ENCODE measurements around the gene TMEM213.

Gene TMEM213

GRCh38 chr7:138867744-138868143 is 70.0 kb downstream of the TMEM213 start:
- H3K4me1 ChIP-seq (ENCODE audit: low read length): no peaks in the 10 kb centered on the region
- H3K27me3 ChIP-seq (replicated peaks; ENCODE audit: insufficient read depth, low read length): no peaks in the 10 kb centered on the region
- no peaks in the 10 kb centered on the region for H3K79me2 ChIP-seq (ENCODE audit: low read length)
- no peak overlapping the region for H2AFZ ChIP-seq (ENCODE audit: low read length)
- no peaks in the 10 kb centered on the region for H3K9me2 ChIP-seq (replicated peaks; ENCODE audit: insufficient read depth, low read length)
- H3K36me3 ChIP-seq (replicated peaks; ENCODE audit: insufficient read depth, low read length): no peaks in the 10 kb centered on the region
- no peaks in the 10 kb centered on the region for H4K20me1 ChIP-seq (ENCODE audit: insufficient read depth, low read length)
- no peak overlapping the region for H3K4me3 ChIP-seq (ENCODE audit: low read length)
- H3K27ac ChIP-seq (ENCODE audit: low read length): no peak overlapping the region
- H3F3A ChIP-seq (ENCODE audit: insufficient read depth, low read length): no peaks in the 10 kb centered on the region
- no peak for DNase-seq
- H3K9ac ChIP-seq (ENCODE audit: low read length): no peak overlapping the region
- H3K9me3 ChIP-seq (replicated peaks; ENCODE audit: insufficient read depth, low read length): no peaks in the 10 kb centered on the region
- H3K4me2 ChIP-seq (ENCODE audit: low read depth, low read length): no peak overlapping the region
- TF ChIP-seq EZH2 (optimal IDR thresholded peaks at IDR 0.05; ENCODE audit: low read depth, low read length) (no peak), EZH2phosphoT487 (IDR thresholded peaks at IDR 0.05; ENCODE audit: low read length) (no peak)

- DNase-seq: no peak
- Histone ChIP-seq H3K4me3 (ENCODE audit: low read length) (no peak overlapping the region), H3K4me1 (ENCODE audit: low read length) (no peaks in the 10 kb centered on the region), H2AFZ (ENCODE audit: low read length) (no peak overlapping the region), H3K27me3 (replicated peaks; ENCODE audit: insufficient read depth, low read length) (no peaks in the 10 kb centered on the region), H3K9me3 (replicated peaks; ENCODE audit: insufficient read depth, low read length) (no peaks in the 10 kb centered on the region), H4K20me1 (ENCODE audit: insufficient read depth, low read length) (no peaks in the 10 kb centered on the region), H3K9ac (ENCODE audit: low read length) (no peak overlapping the region), H3K27ac (ENCODE audit: low read length) (no peak overlapping the region), H3K36me3 (replicated peaks; ENCODE audit: insufficient read depth, low read length) (no peaks in the 10 kb centered on the region), H3K79me2 (ENCODE audit: low read length) (no peaks in the 10 kb centered on the region), H3K9me2 (replicated peaks; ENCODE audit: insufficient read depth, low read length) (no peaks in the 10 kb centered on the region), H3K4me2 (ENCODE audit: low read depth, low read length) (no peak overlapping the region), H3F3A (ENCODE audit: insufficient read depth, low read length) (no peaks in the 10 kb centered on the region)
- TF ChIP-seq EZH2 (optimal IDR thresholded peaks at IDR 0.05; ENCODE audit: low read depth, low read length) (no peak), CTCF (IDR thresholded peaks at IDR 0.05; ENCODE audit: low read length) (no peak)
Observed at GRCh38 chr7:138868711-138869110, 70.9 kb downstream of the TMEM213 start.

- Histone ChIP-seq H3K9me3 (replicated peaks; ENCODE audit: insufficient read depth, low read length) (no peaks in the 10 kb centered on the region), H3K4me2 (ENCODE audit: low read depth, low read length) (no peak overlapping the region), H4K20me1 (ENCODE audit: insufficient read depth, low read length) (no peaks in the 10 kb centered on the region), H3K9me2 (replicated peaks; ENCODE audit: insufficient read depth, low read length) (no peaks in the 10 kb centered on the region), H3K9ac (ENCODE audit: low read length) (no peak overlapping the region), H3K4me3 (ENCODE audit: low read length) (no peak overlapping the region), H3F3A (ENCODE audit: insufficient read depth, low read length) (no peaks in the 10 kb centered on the region), H3K4me1 (ENCODE audit: low read length) (no peaks in the 10 kb centered on the region), H3K27me3 (replicated peaks; ENCODE audit: insufficient read depth, low read length) (no peaks in the 10 kb centered on the region), H3K27ac (ENCODE audit: low read length) (no peak overlapping the region), H2AFZ (ENCODE audit: low read length) (no peak overlapping the region), H3K79me2 (ENCODE audit: low read length) (no peaks in the 10 kb centered on the region), H3K36me3 (replicated peaks; ENCODE audit: insufficient read depth, low read length) (no peaks in the 10 kb centered on the region)
- TF ChIP-seq CTCF (IDR thresholded peaks at IDR 0.05; ENCODE audit: low read length) (no peak), EZH2phosphoT487 (IDR thresholded peaks at IDR 0.05; ENCODE audit: low read length) (no peak), EZH2 (optimal IDR thresholded peaks at IDR 0.05; ENCODE audit: low read depth, low read length) (no peak)
- no peak for DNase-seq
Observed at GRCh38 chr7:138869353-138869752, 71.6 kb downstream of the TMEM213 start.

GRCh38 chr7:138871065-138871813 is 73.4 kb downstream of the TMEM213 start:
- Histone ChIP-seq H3K4me2 (ENCODE audit: low read depth, low read length) (no peak overlapping the region), H2AFZ (ENCODE audit: low read length) (no peak overlapping the region), H3K36me3 (replicated peaks; ENCODE audit: insufficient read depth, low read length) (no peaks in the 10 kb centered on the region), H3K79me2 (ENCODE audit: low read length) (no peaks in the 10 kb centered on the region), H3K4me3 (ENCODE audit: low read length) (no peak overlapping the region), H3K9me2 (replicated peaks; ENCODE audit: insufficient read depth, low read length) (no peaks in the 10 kb centered on the region), H3K27ac (ENCODE audit: low read length) (no peak overlapping the region), H4K20me1 (ENCODE audit: insufficient read depth, low read length) (no peaks in the 10 kb centered on the region), H3K9ac (ENCODE audit: low read length) (no peak overlapping the region), H3K9me3 (replicated peaks; ENCODE audit: insufficient read depth, low read length) (no peaks in the 10 kb centered on the region), H3K4me1 (ENCODE audit: low read length) (no peaks in the 10 kb centered on the region), H3K27me3 (replicated peaks; ENCODE audit: insufficient read depth, low read length) (no peaks in the 10 kb centered on the region), H3F3A (ENCODE audit: insufficient read depth, low read length) (no peaks in the 10 kb centered on the region)
- TF ChIP-seq EZH2phosphoT487 (IDR thresholded peaks at IDR 0.05; ENCODE audit: low read length): no peak
- no peak for TF ChIP-seq CTCF (IDR thresholded peaks at IDR 0.05; ENCODE audit: low read length)
- no peak for TF ChIP-seq EZH2 (optimal IDR thresholded peaks at IDR 0.05; ENCODE audit: low read depth, low read length)
- no peak for DNase-seq
